ENCODE measurements around the gene CAMTA1.

- no peak for TF ChIP-seq CTCF (IDR thresholded peaks at IDR 0.05; ENCODE audit: insufficient read depth, low read length, poor library complexity, severe bottlenecking)
- TF ChIP-seq EZH2phosphoT487 (conservative IDR thresholded peaks at IDR 0.05; ENCODE audit: low read length) = no peak
Observed at GRCh38 chr1:7045897-7046296, 260.6 kb downstream of the CAMTA1 start.

Measured in SU-DHL-6 (cell line).